HEK293T (cell line): ENCODE measurements around the gene TNFRSF17.
"Not testable (repeated sequence)": the region's sequence is repeated elsewhere in the genome, so short reads cannot be mapped to it uniquely, and the experiment has no call there.

Experiments
- CTCF ChIA-PET: fragments of 350-600 bp; formaldehyde crosslinking; extraction: SDS; loops from one replicate; lab custom pipeline; 2021; ENCODE audit warnings: antibody characterized with exemption, inconsistent platforms; lab: Yijun Ruan, JAX
- POLR2A ChIA-PET: fragments of 350-600 bp; formaldehyde crosslinking; extraction: SDS; loops from one replicate; lab custom pipeline; 2020; ENCODE audit warnings: antibody characterized with exemption, inconsistent platforms; lab: Yijun Ruan, JAX
- DNase-seq: peaks from one replicate; pipeline ENCODE4 v3.0.0; 2012; ENCODE audit warnings: mixed read lengths; ENCODE audit errors: extremely low spot score
- ARNT ChIP-seq: fragments of 450-650 bp; IDR thresholded peaks from 2 replicates; pipeline ENCODE4 v1.6.1; 2017; ENCODE audit warnings: mild to moderate bottlenecking
- BHLHE40 ChIP-seq: fragments of 450-650 bp; IDR thresholded peaks from 2 replicates; pipeline ENCODE4 v1.6.1; 2016; ENCODE audit warnings: mild to moderate bottlenecking, moderate library complexity, borderline replicate concordance
- CTBP1 ChIP-seq: fragments of 450-650 bp; IDR thresholded peaks from 2 replicates; pipeline ENCODE4 v1.6.1; 2016; ENCODE audit warnings: borderline replicate concordance
- ELF4 ChIP-seq: fragments of 450-650 bp; IDR thresholded peaks from 2 replicates; pipeline ENCODE4 v1.6.1; 2017; ENCODE audit warnings: antibody characterized with exemption
- FOXA1 ChIP-seq: fragments of 450-650 bp; IDR thresholded peaks from 2 replicates; pipeline ENCODE4 v1.6.1; 2016; ENCODE audit warnings: mild to moderate bottlenecking
- FOXK2 ChIP-seq: fragments of 450-650 bp; IDR thresholded peaks from 2 replicates; pipeline ENCODE4 v1.6.1; 2016; ENCODE audit warnings: mild to moderate bottlenecking
- FOXM1 ChIP-seq: fragments of 450-650 bp; IDR thresholded peaks from 2 replicates; pipeline ENCODE4 v1.6.1; 2017; ENCODE audit warnings: mild to moderate bottlenecking, borderline replicate concordance
- HDGF ChIP-seq: fragments of 450-650 bp; IDR thresholded peaks from 2 replicates; pipeline ENCODE4 v1.6.1; 2017; ENCODE audit warnings: antibody characterized with exemption, borderline replicate concordance
- L3MBTL2 ChIP-seq: fragments of 450-650 bp; conservative IDR thresholded peaks from 2 replicates; pipeline ENCODE4 v1.6.1; 2016; ENCODE audit warnings: mild to moderate bottlenecking
- LEF1 ChIP-seq: fragments of 450-650 bp; IDR thresholded peaks from 2 replicates; pipeline ENCODE4 v1.6.1; 2017; ENCODE audit warnings: mild to moderate bottlenecking, borderline replicate concordance
- NFRKB ChIP-seq: fragments of 450-650 bp; IDR thresholded peaks from 2 replicates; pipeline ENCODE4 v1.6.1; 2016; ENCODE audit warnings: mild to moderate bottlenecking, moderate library complexity
- PKNOX1 ChIP-seq: fragments of 450-650 bp; IDR thresholded peaks from 2 replicates; pipeline ENCODE4 v1.6.1; 2016
- SP1 ChIP-seq: fragments of 450-650 bp; IDR thresholded peaks from 2 replicates; pipeline ENCODE4 v1.6.1; 2017
- SUZ12 ChIP-seq: fragments of 450-650 bp; IDR thresholded peaks from 2 replicates; pipeline ENCODE4 v1.6.1; 2016; ENCODE audit warnings: mild to moderate bottlenecking
- TARDBP ChIP-seq: fragments of 450-650 bp; IDR thresholded peaks from 2 replicates; pipeline ENCODE4 v1.6.1; 2016
- ZNF384 ChIP-seq: fragments of 450-650 bp; IDR thresholded peaks from 2 replicates; pipeline ENCODE4 v1.6.1; 2016

The TNFRSF17 gene

GRCh38 chr16:11946433-11946832 is 18.6 kb upstream of the TNFRSF17 start:
- no peak for DNase-seq
- CTCF ChIA-PET: interaction anchor here (1.9 kb wide), 1 partner anchor 121 kb away, joined by 4 read pairs; no protein-coding TSS in a partner anchor
- no peak for TF ChIP-seq FOXK2
- no peak for TF ChIP-seq ZNF384
- POLR2A ChIA-PET: no interaction called here

- no peak for DNase-seq
- TF ChIP-seq TARDBP: no peak
- no peak for TF ChIP-seq ELF4
- TF ChIP-seq L3MBTL2: no peak
- TF ChIP-seq LEF1: no peak
- no peak for TF ChIP-seq SUZ12
- no peak for TF ChIP-seq SP1
- no peak for TF ChIP-seq NFRKB
- no peak for TF ChIP-seq PKNOX1
- TF ChIP-seq FOXA1: no peak
- TF ChIP-seq FOXM1: no peak
- TF ChIP-seq HDGF: no peak
- no peak for TF ChIP-seq FOXK2
- no peak for TF ChIP-seq BHLHE40
- TF ChIP-seq CTBP1: no peak
- TF ChIP-seq ARNT: no peak
- no peak for TF ChIP-seq ZNF384
- ChIA-PET CTCF (interaction anchor here (0.8 to 2.4 kb wide), 4 partner anchors 24 to 146 kb away, joined by 4 to 16 read pairs (median 4); no protein-coding TSS in a partner anchor), POLR2A (interaction anchor here (0.8 to 1.0 kb wide), 2 partner anchors 119 kb away, joined by 3 to 4 read pairs; no protein-coding TSS in a partner anchor)
These were observed 16.2 kb upstream of the TNFRSF17 start for GRCh38 chr16:11948819-11949218.

GRCh38 chr16:11949527-11949926 is 15.5 kb upstream of the TNFRSF17 start:
- TF ChIP-seq HDGF (no peak), ARNT (no peak), PKNOX1 (peak; percentile 52), BHLHE40 (no peak), SUZ12 (no peak)
- CTCF ChIA-PET: interaction anchor here (0.7 to 2.4 kb wide), 4 partner anchors 24 to 145 kb away, joined by 3 to 16 read pairs (median 4); no protein-coding TSS in a partner anchor
- peak; percentile 64 for DNase-seq
- POLR2A ChIA-PET: interaction anchor here (1.0 kb wide), 1 partner anchor 118 kb away, joined by 3 read pairs; no protein-coding TSS in a partner anchor

- ChIA-PET POLR2A (no interaction called here), CTCF (no interaction called here)
- no peak for DNase-seq
- no peak for TF ChIP-seq FOXK2
- TF ChIP-seq ZNF384: no peak
- no peak for TF ChIP-seq ARNT
- no peak for TF ChIP-seq LEF1
- TF ChIP-seq FOXA1: no peak
- TF ChIP-seq L3MBTL2: no peak
- no peak for TF ChIP-seq HDGF
- TF ChIP-seq SP1: no peak
- TF ChIP-seq NFRKB: no peak
These were observed 14.6 kb upstream of the TNFRSF17 start for GRCh38 chr16:11950388-11950787.

GRCh38 chr16:11953576-11953975 is 11.4 kb upstream of the TNFRSF17 start:
- POLR2A ChIA-PET: interaction anchor here (0.9 kb wide), 1 partner anchor 23 kb away, joined by 3 read pairs; the partner anchor contains the start of gene SNX29
- CTCF ChIA-PET, DNase-seq: not testable (repeated sequence)

GRCh38 chr16:11955713-11956123 is 9.3 kb upstream of the TNFRSF17 start:
- ChIA-PET POLR2A (no interaction called here), CTCF (no interaction called here)
- no peak for DNase-seq
- TF ChIP-seq TARDBP: no peak
- no peak for TF ChIP-seq FOXA1
- no peak for TF ChIP-seq ARNT
- no peak for TF ChIP-seq L3MBTL2
- TF ChIP-seq CTBP1: no peak
- TF ChIP-seq SUZ12: no peak

- POLR2A ChIA-PET: no interaction called here
- TF ChIP-seq LEF1: no peak
- TF ChIP-seq SUZ12: no peak
- no peak for TF ChIP-seq ELF4
- no peak for TF ChIP-seq NFRKB
- TF ChIP-seq BHLHE40: no peak
- TF ChIP-seq SP1: no peak
- TF ChIP-seq L3MBTL2: no peak
- TF ChIP-seq TARDBP: no peak
- no peak for TF ChIP-seq HDGF
- no peak for TF ChIP-seq ARNT
- no peak for TF ChIP-seq ZNF384
- no peak for TF ChIP-seq FOXM1
- TF ChIP-seq FOXK2: no peak
- no peak for TF ChIP-seq CTBP1
- no peak for TF ChIP-seq FOXA1
- no peak for TF ChIP-seq PKNOX1
- DNase-seq: no peak
- CTCF ChIA-PET: no interaction called here
These were observed 8.5 kb upstream of the TNFRSF17 start for GRCh38 chr16:11956558-11956957.
